Neural progenitor cell (in vitro differentiated cells): Measurements from ENCODE around the gene NAALAD2. TPM values are rescaled to one million over a fixed set of nuclear protein-coding genes. Genes with fewer than 3 reads are reported as not detected.

Source experiments
- DNase-seq: peaks from one replicate; pipeline ENCODE4 v3.0.0-alpha.2; 2016; ENCODE audit warnings: low spot score
- H2AFZ ChIP-seq: fragments of 200-600 bp; sonication (generic); replicated peaks from 2 replicates; pipeline ENCODE4 v1.6.1; 2016; ENCODE audit warnings: antibody characterized with exemption
- H3F3A ChIP-seq: fragments of 200-600 bp; sonication (generic); 2 replicates; pipeline ENCODE4 v1.6.1; 2016; ENCODE audit warnings: antibody characterized with exemption, low read depth
- H3K27ac ChIP-seq: fragments of 200-600 bp; sonication (generic); 2 replicates; pipeline ENCODE4 v1.5.1; 2016; ENCODE audit warnings: mild to moderate bottlenecking
- H3K27me3 ChIP-seq: fragments of 200-600 bp; sonication (generic); 2 replicates; pipeline ENCODE4 v1.6.1; 2016; ENCODE audit warnings: mild to moderate bottlenecking, moderate library complexity
- H3K36me3 ChIP-seq: fragments of 200-600 bp; sonication (generic); 2 replicates; pipeline ENCODE4 v1.5.1; 2016
- H3K4me1 ChIP-seq: fragments of 200-600 bp; sonication (generic); 2 replicates; pipeline ENCODE4 v1.6.1; 2016; ENCODE audit warnings: mixed run types
- H3K4me2 ChIP-seq: fragments of 200-600 bp; sonication (generic); 2 replicates; pipeline ENCODE4 v1.6.1; 2016
- H3K4me3 ChIP-seq: fragments of 200-600 bp; sonication (generic); 2 replicates; pipeline ENCODE4 v1.5.1; 2016
- H3K79me2 ChIP-seq: fragments of 200-600 bp; sonication (generic); 2 replicates; pipeline ENCODE4 v1.6.1; 2016; ENCODE audit warnings: low read depth
- H3K9ac ChIP-seq: fragments of 200-600 bp; sonication (generic); 2 replicates; pipeline ENCODE4 v1.6.1; 2016
- H3K9me3 ChIP-seq: fragments of 200-600 bp; sonication (generic); 2 replicates; pipeline ENCODE4 v1.5.1; 2016; ENCODE audit warnings: low read depth
- H4K20me1 ChIP-seq: fragments of 200-600 bp; sonication (generic); 2 replicates; pipeline ENCODE4 v1.6.1; 2016; ENCODE audit warnings: low read depth
- H3K27ac Mint-ChIP-seq: 3 replicates; pipeline ENCODE4 v1.8.0; 2021; ENCODE audit warnings: mixed read lengths
- H3K27me3 Mint-ChIP-seq: 2 replicates; pipeline ENCODE4 v1.8.0; 2022; ENCODE audit warnings: low read depth, mild to moderate bottlenecking, inconsistent platforms, moderate library complexity, mixed read lengths; ENCODE audit not compliant: insufficient read depth
- H3K36me3 Mint-ChIP-seq: 3 replicates; pipeline ENCODE4 v1.8.0; 2021; ENCODE audit warnings: mixed read lengths
- H3K4me1 Mint-ChIP-seq: 3 replicates; pipeline ENCODE4 v1.8.0; 2021; ENCODE audit warnings: mixed read lengths
- H3K4me3 Mint-ChIP-seq: 3 replicates; pipeline ENCODE4 v1.8.0; 2021; ENCODE audit warnings: mild to moderate bottlenecking, moderate library complexity, mixed read lengths
- H3K9me3 Mint-ChIP-seq: 3 replicates; pipeline ENCODE4 v1.8.0; 2020; ENCODE audit warnings: mixed read lengths
- EZH2 ChIP-seq: fragments of 200-600 bp; sonication (generic); IDR thresholded peaks from 2 replicates; pipeline ENCODE4 v1.6.1; 2017; ENCODE audit warnings: antibody characterized with exemption, mild to moderate bottlenecking, moderate library complexity
- EZH2phosphoT487 ChIP-seq: fragments of 200-600 bp; sonication (generic); IDR thresholded peaks from 2 replicates; pipeline ENCODE4 v1.6.1; 2017; ENCODE audit warnings: antibody characterized with exemption
- total RNA-seq: library from RNA; depleted of rRNA; stranded (reverse); fragments of >200 nt; gene quantifications from 2 replicates; pipeline ENCODE4 v1.2.3, GENCODE V29; 2015; ENCODE audit warnings: low replicate concordance
- TF ChIP-seq, protein P1 (sequence below): fragments of 200-600 bp; sonication (generic); IDR thresholded peaks from 2 replicates; pipeline ENCODE4 v1.5.1; 2017; ENCODE audit warnings: antibody characterized with exemption, mild to moderate bottlenecking

The NAALAD2 gene
- total RNA-seq, 1 donor from 2014 or later: 67.1 TPM

DNA sequence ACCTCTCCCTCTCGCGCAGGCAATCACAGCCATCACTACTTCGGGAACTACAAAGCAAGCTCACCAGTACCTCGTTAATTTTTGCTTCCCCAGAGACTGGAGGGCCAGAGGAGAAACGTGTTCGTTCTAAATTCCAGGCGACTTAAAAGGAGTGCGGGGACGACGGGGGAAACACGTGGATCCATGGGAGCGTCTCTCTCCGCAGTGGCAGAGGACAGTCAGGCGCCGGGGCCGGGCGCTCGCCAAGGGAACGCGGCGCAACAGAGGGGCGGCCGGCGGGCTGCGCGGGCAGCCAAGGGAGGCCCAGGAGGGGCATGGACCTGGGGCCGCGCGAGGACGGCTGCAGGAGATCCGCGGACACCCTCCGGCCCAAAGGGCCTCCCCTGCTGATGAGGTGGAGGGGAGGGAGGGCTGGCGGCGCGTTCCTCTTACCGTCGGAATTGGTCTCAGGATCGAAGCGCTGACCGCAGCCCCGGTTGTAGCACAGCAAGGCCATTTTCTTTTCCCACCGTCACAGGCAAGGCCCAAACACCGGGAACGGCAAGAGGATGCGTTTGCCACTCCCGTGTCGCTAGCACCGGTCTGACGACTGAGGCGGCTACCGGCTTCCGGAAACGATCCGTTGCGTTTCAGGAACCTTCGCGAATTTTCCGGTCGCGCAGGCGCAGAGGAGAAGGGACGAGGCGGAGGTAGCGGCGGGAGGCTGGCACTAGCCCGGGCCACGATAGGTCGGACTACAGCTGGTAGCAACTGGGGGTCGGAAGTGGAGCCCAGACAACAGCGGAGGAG lies 88.2 kb downstream of the NAALAD2 start, which contains the start of gene CHORDC1:
CHORDC1 (minus strand) TSS at position 591 of the 789 bp plus-strand sequence; CDS start at position 496, 95 bp downstream.
- TF ChIP-seq EZH2 (no peak), EZH2phosphoT487 (no peak)
- TF ChIP-seq, protein P1, sequence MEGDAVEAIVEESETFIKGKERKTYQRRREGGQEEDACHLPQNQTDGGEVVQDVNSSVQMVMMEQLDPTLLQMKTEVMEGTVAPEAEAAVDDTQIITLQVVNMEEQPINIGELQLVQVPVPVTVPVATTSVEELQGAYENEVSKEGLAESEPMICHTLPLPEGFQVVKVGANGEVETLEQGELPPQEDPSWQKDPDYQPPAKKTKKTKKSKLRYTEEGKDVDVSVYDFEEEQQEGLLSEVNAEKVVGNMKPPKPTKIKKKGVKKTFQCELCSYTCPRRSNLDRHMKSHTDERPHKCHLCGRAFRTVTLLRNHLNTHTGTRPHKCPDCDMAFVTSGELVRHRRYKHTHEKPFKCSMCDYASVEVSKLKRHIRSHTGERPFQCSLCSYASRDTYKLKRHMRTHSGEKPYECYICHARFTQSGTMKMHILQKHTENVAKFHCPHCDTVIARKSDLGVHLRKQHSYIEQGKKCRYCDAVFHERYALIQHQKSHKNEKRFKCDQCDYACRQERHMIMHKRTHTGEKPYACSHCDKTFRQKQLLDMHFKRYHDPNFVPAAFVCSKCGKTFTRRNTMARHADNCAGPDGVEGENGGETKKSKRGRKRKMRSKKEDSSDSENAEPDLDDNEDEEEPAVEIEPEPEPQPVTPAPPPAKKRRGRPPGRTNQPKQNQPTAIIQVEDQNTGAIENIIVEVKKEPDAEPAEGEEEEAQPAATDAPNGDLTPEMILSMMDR: no peak
- peak within 1 kb of the TSS; percentile 99 for H2AFZ ChIP-seq
- H4K20me1 ChIP-seq: peaks cover 46% of the 10 kb centered on the region
- peak within 1 kb of the TSS; percentile 98 for H3K4me2 ChIP-seq
- peaks cover 12% of the 10 kb centered on the region for H3K4me1 ChIP-seq
- H3K36me3 ChIP-seq: no peaks in the 10 kb centered on the region
- DNase-seq: peak; percentile 87
- Mint-ChIP-seq H3K27me3 (peaks cover 2% of the 10 kb centered on the region), H3K27ac (peak within 1 kb of the TSS; percentile 99), H3K9me3 (no peaks in the 10 kb centered on the region), H3K4me3 (peak within 1 kb of the TSS; percentile 99), H3K36me3 (peaks cover 8% of the 10 kb centered on the region), H3K4me1 (peaks cover 27% of the 10 kb centered on the region)
- no peaks in the 10 kb centered on the region for H3F3A ChIP-seq
- H3K9ac ChIP-seq: peak within 1 kb of the TSS; percentile 84
- peak within 1 kb of the TSS; percentile 72 for H3K4me3 ChIP-seq
- H3K27ac ChIP-seq: peak within 1 kb of the TSS; percentile 82
- peaks cover 63% of the 10 kb centered on the region for H3K79me2 ChIP-seq
- no peaks in the 10 kb centered on the region for H3K27me3 ChIP-seq
- H3K9me3 ChIP-seq: no peaks in the 10 kb centered on the region

DNA sequence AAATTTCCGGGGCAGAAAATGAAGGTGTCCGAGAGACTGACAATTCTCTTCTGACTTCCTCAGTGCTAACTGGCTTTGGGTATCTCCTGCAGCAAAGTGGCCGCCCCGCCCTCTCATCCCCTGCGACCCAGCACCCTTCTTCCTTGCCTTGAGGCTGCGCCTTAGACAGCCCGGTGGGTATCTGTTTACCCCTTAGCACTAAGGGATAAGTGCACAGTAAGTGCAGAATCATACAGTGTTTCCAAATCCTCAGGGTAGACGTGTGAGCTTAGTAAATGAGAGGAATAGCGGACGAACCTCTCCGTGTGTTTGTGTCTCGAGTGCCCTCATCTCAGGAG lies 88.8 kb downstream of the NAALAD2 start:
- Histone ChIP-seq H3K4me2 (peak overlapping the region; percentile 98), H3K9ac (peak overlapping the region; percentile 84), H2AFZ (peak overlapping the region; percentile 99), H3K36me3 (no peaks in the 10 kb centered on the region), H3K27ac (peak overlapping the region; percentile 82), H3F3A (no peaks in the 10 kb centered on the region), H3K79me2 (peaks cover 57% of the 10 kb centered on the region), H3K9me3 (no peaks in the 10 kb centered on the region), H3K4me3 (peak overlapping the region; percentile 72), H4K20me1 (peaks cover 41% of the 10 kb centered on the region), H3K27me3 (no peaks in the 10 kb centered on the region), H3K4me1 (peaks cover 12% of the 10 kb centered on the region)
- Mint-ChIP-seq H3K27ac (peak overlapping the region; percentile 81), H3K9me3 (no peaks in the 10 kb centered on the region), H3K27me3 (peaks cover 2% of the 10 kb centered on the region), H3K36me3 (peaks cover 6% of the 10 kb centered on the region), H3K4me1 (peaks cover 27% of the 10 kb centered on the region), H3K4me3 (peak overlapping the region; percentile 99)
- TF ChIP-seq, protein P1: no peak
- TF ChIP-seq EZH2 (no peak), EZH2phosphoT487 (no peak)
- DNase-seq: no peak

DNA sequence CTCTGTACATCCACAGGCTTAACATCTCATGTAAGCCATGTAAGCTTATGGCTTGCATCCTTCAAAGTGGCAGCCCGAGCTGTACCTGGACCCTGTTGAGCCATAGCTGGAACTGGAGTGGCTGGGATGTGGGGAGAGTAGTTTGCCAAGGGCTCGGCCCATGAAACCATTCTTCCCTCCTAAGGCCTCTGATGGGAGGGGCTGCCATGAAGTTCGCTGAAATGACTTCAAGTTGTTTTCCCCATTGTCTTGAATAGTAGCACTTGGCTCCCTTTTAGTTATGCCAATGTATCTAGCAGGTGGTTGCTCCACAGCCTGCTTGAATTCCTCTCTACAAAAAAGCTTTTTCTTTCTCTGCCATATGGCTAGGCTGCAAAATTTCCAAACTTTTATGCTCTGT lies 93.6 kb downstream of the NAALAD2 start:
- TF ChIP-seq EZH2: no peak
- TF ChIP-seq, protein P1: no peak
- no peak for TF ChIP-seq EZH2phosphoT487
- Histone ChIP-seq H3K27me3 (no peaks in the 10 kb centered on the region), H3K27ac (no peak overlapping the region), H3K36me3 (no peaks in the 10 kb centered on the region), H3K9ac (no peak overlapping the region), H3K4me3 (no peak overlapping the region), H3K4me2 (no peak overlapping the region), H3K4me1 (no peaks in the 10 kb centered on the region), H3F3A (no peaks in the 10 kb centered on the region), H3K79me2 (peaks cover 9% of the 10 kb centered on the region), H2AFZ (no peak overlapping the region), H4K20me1 (no peaks in the 10 kb centered on the region), H3K9me3 (no peaks in the 10 kb centered on the region)
- no peak for DNase-seq
- Mint-ChIP-seq H3K27me3 (peaks cover 2% of the 10 kb centered on the region), H3K27ac (no peak overlapping the region), H3K4me1 (peaks cover 8% of the 10 kb centered on the region), H3K4me3 (no peak overlapping the region), H3K9me3 (peaks cover 2% of the 10 kb centered on the region), H3K36me3 (no peaks in the 10 kb centered on the region)
